Panc1 (cell line): Measurements from ENCODE around the gene ARFGEF3. TPM values are rescaled to one million over a fixed set of nuclear protein-coding genes. Genes with fewer than 3 reads are reported as not detected.

Experiments
- ATAC-seq: fragments of 200-7000 bp; cut with Tn5 transposase; 2 replicates; pipeline ENCODE4 v1.9.1; 2020; ENCODE audit warnings: mild to moderate bottlenecking, moderate library complexity
- BruUV-seq: library from RNA; stranded (reverse); fragments of 400-500 nt; replicated peaks from 2 replicates; lab custom pipeline; 2021; lab: Mats Ljungman, UMichigan
- CTCF ChIA-PET: fragments of 300-600 bp; sonication (Branson Sonifier 250); formaldehyde crosslinking; loops from one replicate; lab custom pipeline; 2022; ENCODE audit warnings: antibody characterized with exemption; lab: Charles Lee
- POLR2A ChIA-PET: fragments of 300-600 bp; sonication (Branson Sonifier 250); formaldehyde crosslinking; loops from one replicate; lab custom pipeline; 2022; ENCODE audit warnings: antibody characterized with exemption; lab: Charles Lee
- DNase-seq: peaks from one replicate; pipeline ENCODE4 v3.0.0-alpha.2; 2010; ENCODE audit warnings: low read depth, low spot score
- H3K27ac ChIP-seq: 2 replicates; pipeline ENCODE4 v1.5.1; 2011; ENCODE audit warnings: mild to moderate bottlenecking, low read length, inconsistent platforms
- H3K27me3 ChIP-seq: fragments of 200-500 bp; sonication (Bioruptor generic); 2 replicates; pipeline ENCODE4 v1.6.0; 2014; ENCODE audit warnings: low read length, inconsistent platforms; ENCODE audit not compliant: control insufficient read depth, insufficient read depth
- H3K36me3 ChIP-seq: fragments of 200-500 bp; sonication (Bioruptor generic); 2 replicates; pipeline ENCODE4 v1.5.1; 2014; ENCODE audit warnings: inconsistent platforms, mild to moderate bottlenecking, low read length, moderate library complexity; ENCODE audit not compliant: control insufficient read depth, insufficient read depth
- H3K4me1 ChIP-seq: 2 replicates; pipeline ENCODE4 v1.5.1; 2011; ENCODE audit warnings: inconsistent platforms, mild to moderate bottlenecking, low read length, moderate library complexity; ENCODE audit not compliant: control insufficient read depth, insufficient read depth
- H3K4me3 ChIP-seq, 2 experiments: 2 replicates each; pipeline ENCODE4 v1.5.1; 2011 to 2012; ENCODE audit warnings: low read depth in 2 of 2, low read length in 2 of 2, mild to moderate bottlenecking in 2 of 2, inconsistent platforms in 1 of 2, moderate library complexity in 1 of 2
- H3K9me3 ChIP-seq: fragments of 200-500 bp; sonication (Bioruptor generic); 2 replicates; pipeline ENCODE4 v1.5.1; 2014; ENCODE audit warnings: low read depth, mild to moderate bottlenecking, inconsistent platforms, low read length, moderate library complexity; ENCODE audit not compliant: control insufficient read depth, insufficient read depth
- POLR2AphosphoS5 ChIP-seq: IDR thresholded peaks from 2 replicates; pipeline ENCODE4 v1.6.1; 2012; ENCODE audit warnings: mild to moderate bottlenecking, low read depth, low read length, moderate library complexity
- SIN3A ChIP-seq: IDR thresholded peaks from 2 replicates; pipeline ENCODE4 v1.6.1; 2012; ENCODE audit warnings: low read depth, mild to moderate bottlenecking, low read length, moderate library complexity, borderline replicate concordance; ENCODE audit not compliant: insufficient read depth
- TCF7L2 ChIP-seq: IDR thresholded peaks from 2 replicates; pipeline ENCODE4 v1.6.1; 2011; ENCODE audit warnings: mild to moderate bottlenecking, low read depth, low read length, inconsistent platforms
- in situ Hi-C: cut with HindIII; loops from 2 replicates; pipeline ENCODE4 v1.10.0; 2016; ENCODE audit warnings: low sequenced_read_pairs, low pct_unique_long_range_greater_than_20kb
- intact Hi-C: fragments of 100-400 bp; cut with micrococcal nuclease; formaldehyde crosslinking; loops from one replicate; pipeline ENCODE4 v1.10.0; 2022; ENCODE audit not compliant: unreplicated experiment
- total RNA-seq: library from RNA; stranded (reverse); gene quantifications from one replicate; pipeline ENCODE4 v1.2.1, GENCODE V29; 2021; ENCODE audit not compliant: unreplicated experiment
- TF ChIP-seq, protein P1 (sequence below), 2 experiments: IDR thresholded peaks; 2 replicates each; pipeline ENCODE4 v1.6.1; 2011 to 2012; ENCODE audit warnings: low read depth in 2 of 2, control low read depth in 1 of 2, low read length in 1 of 2, mild to moderate bottlenecking in 1 of 2, moderate library complexity in 1 of 2; ENCODE audit not compliant: insufficient read depth in 1 of 2
- TF ChIP-seq, protein P2 (sequence below): fragments of 450-650 bp; IDR thresholded peaks from 2 replicates; pipeline ENCODE4 v1.5.1; 2017; ENCODE audit warnings: mild to moderate bottlenecking

The ARFGEF3 gene
- total RNA-seq, 1 experiment from 2014 or later, result 1.5 TPM

DNA sequence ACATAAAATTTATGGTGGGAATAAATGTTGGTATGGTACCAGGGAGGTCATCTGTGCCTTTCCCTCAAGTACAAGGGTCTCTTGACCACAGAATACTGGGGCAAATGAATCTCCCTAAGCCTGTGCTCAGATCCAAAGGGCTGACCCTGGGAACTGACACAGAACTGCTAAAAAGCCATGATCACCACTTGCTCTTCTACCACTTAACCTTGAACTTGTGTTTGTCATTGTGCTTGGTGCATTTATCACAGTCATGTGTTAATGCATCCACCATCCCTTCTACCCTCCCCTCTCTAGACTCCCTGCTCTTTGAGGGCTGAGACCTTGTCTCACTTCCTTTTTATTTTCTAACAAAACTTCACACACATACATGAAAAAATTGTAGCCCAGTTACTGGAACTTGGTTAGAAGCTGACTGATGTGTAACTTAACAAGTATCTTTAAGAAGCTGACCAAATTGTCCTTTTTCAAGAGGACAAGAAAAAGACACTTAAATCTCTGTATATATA, 102.7 kb downstream of the ARFGEF3 start:
- DNase-seq (no peak), ATAC-seq (no peak)
- TF ChIP-seq SIN3A (no peak), POLR2AphosphoS5 (no peak), TCF7L2 (no peak)
- TF ChIP-seq, protein P1, sequence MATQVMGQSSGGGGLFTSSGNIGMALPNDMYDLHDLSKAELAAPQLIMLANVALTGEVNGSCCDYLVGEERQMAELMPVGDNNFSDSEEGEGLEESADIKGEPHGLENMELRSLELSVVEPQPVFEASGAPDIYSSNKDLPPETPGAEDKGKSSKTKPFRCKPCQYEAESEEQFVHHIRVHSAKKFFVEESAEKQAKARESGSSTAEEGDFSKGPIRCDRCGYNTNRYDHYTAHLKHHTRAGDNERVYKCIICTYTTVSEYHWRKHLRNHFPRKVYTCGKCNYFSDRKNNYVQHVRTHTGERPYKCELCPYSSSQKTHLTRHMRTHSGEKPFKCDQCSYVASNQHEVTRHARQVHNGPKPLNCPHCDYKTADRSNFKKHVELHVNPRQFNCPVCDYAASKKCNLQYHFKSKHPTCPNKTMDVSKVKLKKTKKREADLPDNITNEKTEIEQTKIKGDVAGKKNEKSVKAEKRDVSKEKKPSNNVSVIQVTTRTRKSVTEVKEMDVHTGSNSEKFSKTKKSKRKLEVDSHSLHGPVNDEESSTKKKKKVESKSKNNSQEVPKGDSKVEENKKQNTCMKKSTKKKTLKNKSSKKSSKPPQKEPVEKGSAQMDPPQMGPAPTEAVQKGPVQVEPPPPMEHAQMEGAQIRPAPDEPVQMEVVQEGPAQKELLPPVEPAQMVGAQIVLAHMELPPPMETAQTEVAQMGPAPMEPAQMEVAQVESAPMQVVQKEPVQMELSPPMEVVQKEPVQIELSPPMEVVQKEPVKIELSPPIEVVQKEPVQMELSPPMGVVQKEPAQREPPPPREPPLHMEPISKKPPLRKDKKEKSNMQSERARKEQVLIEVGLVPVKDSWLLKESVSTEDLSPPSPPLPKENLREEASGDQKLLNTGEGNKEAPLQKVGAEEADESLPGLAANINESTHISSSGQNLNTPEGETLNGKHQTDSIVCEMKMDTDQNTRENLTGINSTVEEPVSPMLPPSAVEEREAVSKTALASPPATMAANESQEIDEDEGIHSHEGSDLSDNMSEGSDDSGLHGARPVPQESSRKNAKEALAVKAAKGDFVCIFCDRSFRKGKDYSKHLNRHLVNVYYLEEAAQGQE (IDR thresholded peaks at IDR 0.05; ENCODE audit: insufficient read depth in 1 of 2, low read depth in 2 of 2, low read length in 1 of 2), result no peak
- TF ChIP-seq, protein P2, sequence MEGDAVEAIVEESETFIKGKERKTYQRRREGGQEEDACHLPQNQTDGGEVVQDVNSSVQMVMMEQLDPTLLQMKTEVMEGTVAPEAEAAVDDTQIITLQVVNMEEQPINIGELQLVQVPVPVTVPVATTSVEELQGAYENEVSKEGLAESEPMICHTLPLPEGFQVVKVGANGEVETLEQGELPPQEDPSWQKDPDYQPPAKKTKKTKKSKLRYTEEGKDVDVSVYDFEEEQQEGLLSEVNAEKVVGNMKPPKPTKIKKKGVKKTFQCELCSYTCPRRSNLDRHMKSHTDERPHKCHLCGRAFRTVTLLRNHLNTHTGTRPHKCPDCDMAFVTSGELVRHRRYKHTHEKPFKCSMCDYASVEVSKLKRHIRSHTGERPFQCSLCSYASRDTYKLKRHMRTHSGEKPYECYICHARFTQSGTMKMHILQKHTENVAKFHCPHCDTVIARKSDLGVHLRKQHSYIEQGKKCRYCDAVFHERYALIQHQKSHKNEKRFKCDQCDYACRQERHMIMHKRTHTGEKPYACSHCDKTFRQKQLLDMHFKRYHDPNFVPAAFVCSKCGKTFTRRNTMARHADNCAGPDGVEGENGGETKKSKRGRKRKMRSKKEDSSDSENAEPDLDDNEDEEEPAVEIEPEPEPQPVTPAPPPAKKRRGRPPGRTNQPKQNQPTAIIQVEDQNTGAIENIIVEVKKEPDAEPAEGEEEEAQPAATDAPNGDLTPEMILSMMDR, result no peak
- no TSS peak for BruUV-seq
- Histone ChIP-seq H3K27me3 (peaks cover 7% of the 10 kb centered on the region; the same call in 1 of the 2 replicates), H3K4me1 (no peaks in the 10 kb centered on the region), H3K4me3 (no peak overlapping the region), H3K36me3 (no peaks in the 10 kb centered on the region), H3K27ac (no peak overlapping the region), H3K9me3 (no peaks in the 10 kb centered on the region)
- ChIA-PET CTCF (no interaction called here), POLR2A (no interaction called here)
- in situ Hi-C loops (no loop called here), intact Hi-C loops (no loop called here)

DNA sequence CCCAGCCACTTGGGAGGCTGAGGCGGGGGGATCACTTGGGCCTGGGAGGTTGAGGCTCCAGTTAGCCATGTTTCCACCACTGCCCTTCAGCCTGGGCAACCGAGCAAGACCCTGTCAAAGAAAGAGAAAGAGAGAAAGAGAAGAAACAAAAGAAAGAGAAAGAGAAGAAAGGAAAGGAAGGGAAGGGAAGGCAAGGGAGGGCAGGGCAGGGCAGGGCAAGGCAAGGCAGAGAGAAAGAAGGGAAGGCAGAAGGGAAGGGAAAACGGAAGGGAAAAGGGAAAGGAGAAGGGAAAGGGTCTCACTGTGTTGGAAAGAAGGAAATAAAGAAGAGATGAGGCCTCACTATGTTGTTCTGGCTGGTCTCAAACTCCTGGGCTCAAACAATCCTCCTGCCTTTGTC, 104.4 kb downstream of the ARFGEF3 start:
- no TSS peak for BruUV-seq
- no peak for ATAC-seq
- Histone ChIP-seq H3K9me3 (no peaks in the 10 kb centered on the region), H3K4me3 (no peak overlapping the region), H3K27ac (no peak overlapping the region), H3K4me1 (no peaks in the 10 kb centered on the region), H3K27me3 (peaks cover under 1% of the 10 kb centered on the region; the same call in 1 of the 2 replicates), H3K36me3 (no peaks in the 10 kb centered on the region)
- DNase-seq, result no peak
- in situ Hi-C loops (no loop called here), intact Hi-C loops (no loop called here)
- ChIA-PET CTCF (no interaction called here), POLR2A (no interaction called here)
- TF ChIP-seq, protein P2, result no peak
- TF ChIP-seq POLR2AphosphoS5, result no peak
- no peak for TF ChIP-seq SIN3A
- TF ChIP-seq, protein P1 (IDR thresholded peaks at IDR 0.05; ENCODE audit: insufficient read depth in 1 of 2, low read depth in 2 of 2, low read length in 1 of 2), result no peak
- no peak for TF ChIP-seq TCF7L2
